Hepatocyte (in vitro differentiated cells): ENCODE measurements around the gene CGN.

Experiments
- CTCF ChIP-seq: fragments of 200-600 bp; sonication (generic); IDR thresholded peaks from 2 replicates; pipeline ENCODE4 v1.5.1; 2016; ENCODE audit warnings: antibody characterized with exemption, mild to moderate bottlenecking; ENCODE audit not compliant: poor library complexity
- EZH2 ChIP-seq: fragments of 200-600 bp; sonication (generic); IDR thresholded peaks from 2 replicates; pipeline ENCODE4 v1.6.1; 2016; ENCODE audit warnings: antibody characterized with exemption, mild to moderate bottlenecking, borderline replicate concordance
- EZH2phosphoT487 ChIP-seq: fragments of 200-600 bp; sonication (generic); IDR thresholded peaks from one replicate; pipeline ENCODE4 v1.6.1; 2018; ENCODE audit warnings: antibody characterized with exemption, mild to moderate bottlenecking, low read depth, moderate library complexity; ENCODE audit not compliant: unreplicated experiment, severe bottlenecking

GRCh38 chr1:151563376-151563775 lies 52.2 kb downstream of the CGN start:
- TF ChIP-seq CTCF (no peak), EZH2phosphoT487 (no peak), EZH2 (no peak)
